ENCODE measurements around the gene ACY1.

Gene ACY1

GRCh38 chr3:51967384-51968169, 15.8 kb upstream of the ACY1 start, which contains the start of gene PCBP4:
TSS of gene PCBP4 (minus strand) at chr3:51967454. CDS start at chr3:51961240, 6,214 bp downstream.
- Histone ChIP-seq H3K9me3 (ENCODE audit: control insufficient read depth, insufficient read depth, low read depth, low read length) (no peaks in the 10 kb centered on the region), H3K36me3 (ENCODE audit: control insufficient read depth in 2 of 2, insufficient read depth in 1 of 2, low read length in 2 of 2) (peaks cover 0 to 7% of the 10 kb centered on the region in 2 experiments; a peak in 1 of 3 replicates), H3K27ac (ENCODE audit: extremely low read depth, low read depth, low read length) (peak within 1 kb of the TSS; percentile 41; the same call in 1 of the 2 replicates), H3K4me3 (ENCODE audit: low read depth, low read length) (peak within 1 kb of the TSS; percentile 57), H3K4me1 (ENCODE audit: control insufficient read depth, insufficient read depth, low read length) (0 out of 2 replicates have a peak, but pooled peaks cover 2% of the 10 kb centered on the region)
- ChIA-PET CTCF (interaction anchor here (1.0 kb wide), 1 partner anchor 25 kb away, joined by 3 read pairs; no protein-coding TSS in a partner anchor), POLR2A (interaction anchor here (0.6 to 1.8 kb wide), 3 partner anchors 16 to 592 kb away, joined by 3 to 8 read pairs (median 4); partner anchors contain the start of genes ACY1 and RPL29)
- TF ChIP-seq ZFHX2 (tag by site-specific recombination; conservative IDR thresholded peaks at IDR 0.05) (peak; percentile 71), YY1 (tag by site-specific recombination; IDR thresholded peaks at IDR 0.05) (no peak), PRDM2 (tag by site-specific recombination; IDR thresholded peaks at IDR 0.05; ENCODE audit: borderline replicate concordance) (no peak), HOXA7 (CRISPR knock-in tag; IDR thresholded peaks at IDR 0.05; ENCODE audit: borderline replicate concordance) (no peak), ZNF19 (tag by site-specific recombination; IDR thresholded peaks at IDR 0.05; ENCODE audit: low read depth) (no peak), ZNF518A (tag by site-specific recombination; conservative IDR thresholded peaks at IDR 0.05; ENCODE audit: low read depth) (no peak), ZNF221 (tag by site-specific recombination; IDR thresholded peaks at IDR 0.05; ENCODE audit: borderline replicate concordance) (no peak), ZNF23 (tag by site-specific recombination; IDR thresholded peaks at IDR 0.05; ENCODE audit: borderline replicate concordance) (no peak), SP2 (tag by site-specific recombination; IDR thresholded peaks at IDR 0.05) (peak; percentile 17; the same call in 1 of the 2 replicates), TRIM28 (IDR thresholded peaks at IDR 0.05; ENCODE audit: borderline replicate concordance, low read length) (no peak), ZNF335 (tag by site-specific recombination; conservative IDR thresholded peaks at IDR 0.05) (peak; percentile 50; the same call in 1 of the 2 replicates), ZNF391 (tag by site-specific recombination; IDR thresholded peaks at IDR 0.05; ENCODE audit: borderline replicate concordance, low read depth) (no peak), ZNF785 (tag by site-specific recombination; IDR thresholded peaks at IDR 0.05) (no peak), ZNF174 (tag by site-specific recombination; IDR thresholded peaks at IDR 0.05) (no peak), ZNF26 (tag by site-specific recombination; IDR thresholded peaks at IDR 0.05) (no peak), MEIS1 (CRISPR knock-in tag; IDR thresholded peaks at IDR 0.05; ENCODE audit: borderline replicate concordance) (no peak), ZNF398 (tag by site-specific recombination; IDR thresholded peaks at IDR 0.05) (no peak), SP7 (tag by site-specific recombination; IDR thresholded peaks at IDR 0.05) (no peak), ZNF639 (tag by site-specific recombination; IDR thresholded peaks at IDR 0.05) (no peak), BCL11A (tag by site-specific recombination; IDR thresholded peaks at IDR 0.05; ENCODE audit: low read depth) (no peak), GFI1B (tag by site-specific recombination; IDR thresholded peaks at IDR 0.05) (no peak)

All from HEK293 (cell line).